HUES48 (cell line): Measurements from ENCODE around the gene C17orf58.
"Not testable (repeated sequence)": the region's sequence is repeated elsewhere in the genome, so short reads cannot be mapped to it uniquely, and the experiment has no call there.

Experiments
- H3K27ac ChIP-seq: one replicate; pipeline ENCODE4 v1.7.0; 2013; ENCODE audit warnings: low read depth, low read length, inconsistent platforms
- H3K27me3 ChIP-seq: 2 replicates; pipeline ENCODE4 v1.6.1; 2013; ENCODE audit warnings: mild to moderate bottlenecking, low read length; ENCODE audit not compliant: control insufficient read depth, insufficient read depth
- H3K36me3 ChIP-seq: 2 replicates; pipeline ENCODE4 v1.6.1; 2013; ENCODE audit warnings: low read length; ENCODE audit not compliant: control insufficient read depth, insufficient read depth
- H3K4me1 ChIP-seq: 2 replicates; pipeline ENCODE4 v1.6.1; 2013; ENCODE audit warnings: mild to moderate bottlenecking, low read length; ENCODE audit not compliant: control insufficient read depth, insufficient read depth
- H3K4me3 ChIP-seq: 2 replicates; pipeline ENCODE4 v1.5.1; 2013; ENCODE audit warnings: mild to moderate bottlenecking, low read depth, low read length
- H3K9ac ChIP-seq: 2 replicates; pipeline ENCODE4 v1.6.1; 2013; ENCODE audit warnings: mild to moderate bottlenecking, low read depth, low read length, moderate library complexity
- H3K9me3 ChIP-seq: 2 replicates; pipeline ENCODE4 v1.6.1; 2013; ENCODE audit warnings: low read length; ENCODE audit not compliant: control insufficient read depth, insufficient read depth

C17orf58 gene

GRCh38 chr17:67996301-67997171 lies at the start of gene C17orf58:
Gene C17orf58, minus strand, starts transcription at chr17:67996469. Its CDS starts 271 bp downstream, at chr17:67996198.
- H3K4me3 ChIP-seq, result peak within 1 kb of the TSS; percentile 81
- not testable (repeated sequence) for H3K36me3 ChIP-seq, H3K27ac ChIP-seq, H3K9me3 ChIP-seq, H3K9ac ChIP-seq
- H3K4me1 ChIP-seq, result peaks cover 12% of the 10 kb centered on the region
- peaks cover 27% of the 10 kb centered on the region for H3K27me3 ChIP-seq

- peaks cover 49% of the 10 kb centered on the region for H3K36me3 ChIP-seq
Measured at GRCh38 chr17:68036304-68037147, 40.3 kb upstream of the C17orf58 start.

GRCh38 chr17:68035523-68036303 lies 39.4 kb upstream of the C17orf58 start, which contains the start of gene KPNA2:
Gene KPNA2, plus strand, starts transcription at chr17:68035735. Its CDS starts 1,398 bp downstream, at chr17:68037133.
- Histone ChIP-seq H3K4me1 (peaks cover 22% of the 10 kb centered on the region), H3K27ac (peak within 1 kb of the TSS; percentile 90), H3K9ac (peak within 1 kb of the TSS; percentile 97), H3K4me3 (peak within 1 kb of the TSS; percentile 88), H3K9me3 (no peaks in the 10 kb centered on the region), H3K27me3 (no peaks in the 10 kb centered on the region), H3K36me3 (peaks cover 41% of the 10 kb centered on the region)

More at GRCh38 chr17:68036304-68037147, 40.3 kb upstream of the C17orf58 start:
- Histone ChIP-seq H3K4me3 (peak overlapping the region; percentile 88), H3K9me3 (no peaks in the 10 kb centered on the region), H3K27me3 (no peaks in the 10 kb centered on the region), H3K27ac (peak overlapping the region; percentile 88), H3K4me1 (peaks cover 22% of the 10 kb centered on the region), H3K9ac (peak overlapping the region; percentile 97)

GRCh38 chr17:68035131-68035522 lies 38.9 kb upstream of the C17orf58 start:
- H3K27ac ChIP-seq, result peak overlapping the region; percentile 90
- peak overlapping the region; percentile 47; the same call in 1 of the 2 replicates for H3K9ac ChIP-seq
- no peaks in the 10 kb centered on the region for H3K27me3 ChIP-seq
- H3K4me1 ChIP-seq, result peaks cover 22% of the 10 kb centered on the region
- peak overlapping the region; percentile 48 for H3K4me3 ChIP-seq
- H3K36me3 ChIP-seq, result peaks cover 35% of the 10 kb centered on the region
- H3K9me3 ChIP-seq, result no peaks in the 10 kb centered on the region

GRCh38 chr17:68034452-68034776 lies 38.1 kb upstream of the C17orf58 start:
- Histone ChIP-seq H3K36me3 (peaks cover 29% of the 10 kb centered on the region), H3K9me3 (no peaks in the 10 kb centered on the region), H3K9ac (peak overlapping the region; percentile 47), H3K27ac (peak overlapping the region; percentile 90), H3K27me3 (no peaks in the 10 kb centered on the region), H3K4me1 (peaks cover 25% of the 10 kb centered on the region), H3K4me3 (peak overlapping the region; percentile 48)

- Histone ChIP-seq H3K9ac (peak overlapping the region; percentile 47), H3K4me1 (peaks cover 25% of the 10 kb centered on the region), H3K27me3 (no peaks in the 10 kb centered on the region), H3K36me3 (peaks cover 23% of the 10 kb centered on the region), H3K9me3 (no peaks in the 10 kb centered on the region), H3K4me3 (peak overlapping the region; percentile 48), H3K27ac (peak overlapping the region; percentile 90)
Measured at GRCh38 chr17:68033636-68034451, 37.6 kb upstream of the C17orf58 start.

GRCh38 chr17:68029512-68030215 lies 33.4 kb upstream of the C17orf58 start:
- H3K27me3 ChIP-seq, result no peaks in the 10 kb centered on the region
- H3K27ac ChIP-seq, result no peak overlapping the region
- no peak overlapping the region for H3K9ac ChIP-seq
- H3K4me1 ChIP-seq, result peaks cover 16% of the 10 kb centered on the region
- H3K36me3 ChIP-seq, result no peaks in the 10 kb centered on the region
- no peaks in the 10 kb centered on the region for H3K9me3 ChIP-seq
- no peak overlapping the region for H3K4me3 ChIP-seq

- H3K27ac ChIP-seq, H3K27me3 ChIP-seq, H3K4me3 ChIP-seq, H3K4me1 ChIP-seq, H3K9ac ChIP-seq, H3K9me3 ChIP-seq, H3K36me3 ChIP-seq: not testable (repeated sequence)
Measured at GRCh38 chr17:68022547-68022946, 26.3 kb upstream of the C17orf58 start.

GRCh38 chr17:68021963-68022362 lies 25.7 kb upstream of the C17orf58 start:
- Histone ChIP-seq H3K36me3 (no peaks in the 10 kb centered on the region), H3K27me3 (no peaks in the 10 kb centered on the region), H3K9ac (no peak overlapping the region), H3K4me1 (peaks cover 8% of the 10 kb centered on the region), H3K9me3 (no peaks in the 10 kb centered on the region), H3K4me3 (no peak overlapping the region), H3K27ac (no peak overlapping the region)
